ENCODE data around the gene VRK1.

DNA sequence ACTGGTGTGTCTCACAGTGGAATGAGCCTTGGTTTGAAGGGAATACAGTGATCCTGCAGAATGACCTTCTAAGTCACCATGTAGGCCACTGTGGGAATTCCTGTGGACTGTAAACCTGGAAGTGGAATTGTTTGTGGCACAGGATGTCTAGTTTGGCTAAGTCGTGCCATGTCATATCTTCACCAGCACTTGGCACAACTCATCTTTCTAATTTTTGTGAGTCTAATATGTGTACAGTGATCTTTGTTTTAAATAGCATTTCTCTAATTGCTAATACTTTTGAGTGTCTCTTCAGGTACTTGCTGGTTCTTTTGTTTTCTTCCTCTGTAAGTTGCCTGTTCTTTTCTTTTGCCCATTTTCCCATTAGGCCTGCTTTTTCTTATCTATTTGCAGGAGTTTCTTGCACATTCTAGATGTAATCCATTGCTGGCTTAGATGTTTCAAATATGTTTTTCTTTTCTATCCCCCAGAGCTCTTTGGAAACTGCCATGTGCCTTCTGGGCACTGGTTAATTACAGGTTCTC, 112.7 kb downstream of the VRK1 start:
- TF ChIP-seq, protein P1, sequence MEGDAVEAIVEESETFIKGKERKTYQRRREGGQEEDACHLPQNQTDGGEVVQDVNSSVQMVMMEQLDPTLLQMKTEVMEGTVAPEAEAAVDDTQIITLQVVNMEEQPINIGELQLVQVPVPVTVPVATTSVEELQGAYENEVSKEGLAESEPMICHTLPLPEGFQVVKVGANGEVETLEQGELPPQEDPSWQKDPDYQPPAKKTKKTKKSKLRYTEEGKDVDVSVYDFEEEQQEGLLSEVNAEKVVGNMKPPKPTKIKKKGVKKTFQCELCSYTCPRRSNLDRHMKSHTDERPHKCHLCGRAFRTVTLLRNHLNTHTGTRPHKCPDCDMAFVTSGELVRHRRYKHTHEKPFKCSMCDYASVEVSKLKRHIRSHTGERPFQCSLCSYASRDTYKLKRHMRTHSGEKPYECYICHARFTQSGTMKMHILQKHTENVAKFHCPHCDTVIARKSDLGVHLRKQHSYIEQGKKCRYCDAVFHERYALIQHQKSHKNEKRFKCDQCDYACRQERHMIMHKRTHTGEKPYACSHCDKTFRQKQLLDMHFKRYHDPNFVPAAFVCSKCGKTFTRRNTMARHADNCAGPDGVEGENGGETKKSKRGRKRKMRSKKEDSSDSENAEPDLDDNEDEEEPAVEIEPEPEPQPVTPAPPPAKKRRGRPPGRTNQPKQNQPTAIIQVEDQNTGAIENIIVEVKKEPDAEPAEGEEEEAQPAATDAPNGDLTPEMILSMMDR (IDR thresholded peaks at IDR 0.05 in 4 of 5, conservative IDR thresholded peaks at IDR 0.05 in 1 of 5), result no peak
- TF ChIP-seq POLR2A (IDR thresholded peaks at IDR 0.05), result no peak
